WTC11 (cell line): Measurements from ENCODE around the gene PPP2R2C. TPM values are rescaled to one million over a fixed set of nuclear protein-coding genes. Genes with fewer than 3 reads are reported as not detected.

Source experiments
- ATAC-seq: fragments of 200-7000 bp; cut with Tn5 transposase; 2 replicates; pipeline ENCODE4 v1.10.0; 2021; ENCODE audit warnings: mild to moderate bottlenecking, moderate library complexity
- CTCF ChIA-PET: fragments of 300-600 bp; sonication (Branson Sonifier 250); formaldehyde crosslinking; loops from one replicate; lab custom pipeline; 2021; ENCODE audit warnings: antibody characterized with exemption; lab: Charles Lee
- POLR2A ChIA-PET: fragments of 350-600 bp; sonication (Branson Sonifier 250); formaldehyde crosslinking; loops from one replicate; lab custom pipeline; 2021; ENCODE audit warnings: antibody characterized with exemption; lab: Charles Lee
- DNase-seq: peaks from one replicate; pipeline ENCODE4 v3.0.0; 2021; ENCODE audit warnings: low spot score
- H3K27ac Mint-ChIP-seq: 2 replicates; pipeline ENCODE4 v1.8.0; 2021; ENCODE audit warnings: mixed read lengths
- H3K27me3 Mint-ChIP-seq: 2 replicates; pipeline ENCODE4 v1.8.0; 2021; ENCODE audit warnings: low read depth, mild to moderate bottlenecking, moderate library complexity, mixed read lengths
- H3K36me3 Mint-ChIP-seq: 2 replicates; pipeline ENCODE4 v1.8.0; 2021; ENCODE audit warnings: mixed read lengths
- H3K4me1 Mint-ChIP-seq: 2 replicates; pipeline ENCODE4 v1.8.0; 2022; ENCODE audit warnings: mixed read lengths
- H3K4me3 Mint-ChIP-seq: 2 replicates; pipeline ENCODE4 v1.8.0; 2021; ENCODE audit warnings: mild to moderate bottlenecking, moderate library complexity, mixed read lengths
- H3K9me3 Mint-ChIP-seq: 2 replicates; pipeline ENCODE4 v1.8.0; 2021; ENCODE audit warnings: mixed read lengths
- ARID4B ChIP-seq: sonication (generic); formaldehyde crosslinking; IDR thresholded peaks from 2 replicates; pipeline ENCODE4 v1.8.0; 2023; ENCODE audit warnings: missing genetic modification reagents, mild to moderate bottlenecking, borderline replicate concordance
- ESRRA ChIP-seq: sonication (generic); formaldehyde crosslinking; IDR thresholded peaks from 2 replicates; pipeline ENCODE4 v1.8.1; 2022; ENCODE audit warnings: mild to moderate bottlenecking, missing genetic modification reagents, borderline replicate concordance
- FOXP1 ChIP-seq: sonication (generic); formaldehyde crosslinking; IDR thresholded peaks from 2 replicates; pipeline ENCODE4 v1.8.0; 2022; ENCODE audit warnings: missing genetic modification reagents, mild to moderate bottlenecking, moderate library complexity, borderline replicate concordance
- GRHL2 ChIP-seq: fragments of 250-450 bp; sonication (Bioruptor Pico); IDR thresholded peaks from 2 replicates; pipeline ENCODE4 v1.8.0; 2022; ENCODE audit warnings: mild to moderate bottlenecking, moderate library complexity; ENCODE audit not compliant: insufficient replicate concordance, severe bottlenecking
- HMGA2 ChIP-seq: fragments of 250-450 bp; sonication (Bioruptor Pico); IDR thresholded peaks from 2 replicates; pipeline ENCODE4 v1.4.0; 2021; ENCODE audit warnings: mild to moderate bottlenecking, moderate library complexity
- MAX ChIP-seq: sonication (generic); formaldehyde crosslinking; IDR thresholded peaks from 2 replicates; pipeline ENCODE4 v1.8.0; 2022; ENCODE audit warnings: mild to moderate bottlenecking, missing genetic modification reagents
- MYBL2 ChIP-seq: sonication (generic); formaldehyde crosslinking; IDR thresholded peaks from 2 replicates; pipeline ENCODE4 v1.8.1; 2023; ENCODE audit warnings: mild to moderate bottlenecking, moderate library complexity, missing genetic modification reagents
- NFE2L1 ChIP-seq: sonication (generic); formaldehyde crosslinking; IDR thresholded peaks from 2 replicates; pipeline ENCODE4 v1.8.1; 2023; ENCODE audit warnings: missing genetic modification reagents
- NR3C1 ChIP-seq: sonication (generic); formaldehyde crosslinking; conservative IDR thresholded peaks from 2 replicates; pipeline ENCODE4 v1.8.1; 2023; ENCODE audit warnings: low read depth, mild to moderate bottlenecking, missing genetic modification reagents
- SP1 ChIP-seq: sonication (generic); formaldehyde crosslinking; conservative IDR thresholded peaks from 2 replicates; pipeline ENCODE4 v1.8.1; 2022; ENCODE audit warnings: missing genetic modification reagents
- TEAD1 ChIP-seq: sonication (generic); formaldehyde crosslinking; IDR thresholded peaks from 2 replicates; pipeline ENCODE4 v1.8.0; 2022; ENCODE audit warnings: mild to moderate bottlenecking, missing genetic modification reagents
- TP53 ChIP-seq: sonication (generic); formaldehyde crosslinking; IDR thresholded peaks from 2 replicates; pipeline ENCODE4 v1.8.1; 2023; ENCODE audit warnings: mild to moderate bottlenecking, missing genetic modification reagents
- USF1 ChIP-seq: sonication (generic); formaldehyde crosslinking; IDR thresholded peaks from 2 replicates; pipeline ENCODE4 v1.8.0; 2022; ENCODE audit warnings: mild to moderate bottlenecking, missing genetic modification reagents
- USF2 ChIP-seq: sonication (generic); formaldehyde crosslinking; IDR thresholded peaks from 2 replicates; pipeline ENCODE4 v1.8.1; 2023; ENCODE audit warnings: mild to moderate bottlenecking, missing genetic modification reagents, moderate library complexity
- ZNF219 ChIP-seq: sonication (generic); formaldehyde crosslinking; IDR thresholded peaks from 2 replicates; pipeline ENCODE4 v1.8.0; 2023; ENCODE audit warnings: missing genetic modification reagents, mild to moderate bottlenecking, borderline replicate concordance
- ZNF416 ChIP-seq: fragments of 250-450 bp; sonication (Bioruptor Pico); IDR thresholded peaks from 2 replicates; pipeline ENCODE4 v1.9.0; 2021; ENCODE audit warnings: mild to moderate bottlenecking, inconsistent platforms
- ZNF423 ChIP-seq: fragments of 250-450 bp; sonication (Bioruptor Pico); IDR thresholded peaks from 2 replicates; pipeline ENCODE4 v2.1.2; 2022; ENCODE audit warnings: mild to moderate bottlenecking, moderate library complexity
- total RNA-seq: library from RNA; stranded (reverse); gene quantifications from 3 replicates; pipeline ENCODE4 v1.2.3, GENCODE V29; 2021
- TF ChIP-seq, protein P1 (sequence below): sonication (generic); formaldehyde crosslinking; IDR thresholded peaks from 2 replicates; pipeline ENCODE4 v1.8.0; 2022; ENCODE audit warnings: mild to moderate bottlenecking, missing genetic modification reagents
- TF ChIP-seq, protein P2 (sequence below): fragments of 250-450 bp; sonication (Bioruptor Pico); IDR thresholded peaks from 2 replicates; pipeline ENCODE4 v1.9.0; 2021; ENCODE audit warnings: moderate library complexity, mild to moderate bottlenecking, inconsistent platforms, borderline replicate concordance
- TF ChIP-seq, protein P3 (sequence below): fragments of 250-450 bp; sonication (Bioruptor Pico); IDR thresholded peaks from 2 replicates; pipeline ENCODE4 v1.9.0; 2021; ENCODE audit warnings: mild to moderate bottlenecking, borderline replicate concordance

PPP2R2C gene
- total RNA-seq, 1 experiment from 2014 or later: 11.5 TPM

GRCh38 chr4:6454112-6454910 lies 18.1 kb downstream of the PPP2R2C start:
- POLR2A ChIA-PET: no interaction called here
- TF ChIP-seq ZNF423 (CRISPR knock-in tag) (no peak), TEAD1 (CRISPR knock-in tag) (no peak), ZNF416 (CRISPR knock-in tag) (no peak), FOXP1 (CRISPR knock-in tag) (no peak), TP53 (CRISPR knock-in tag) (no peak), ESRRA (CRISPR knock-in tag) (no peak), HMGA2 (CRISPR knock-in tag) (no peak), MAX (CRISPR knock-in tag) (no peak), NFE2L1 (CRISPR knock-in tag) (no peak), USF1 (CRISPR knock-in tag) (no peak), MYBL2 (CRISPR knock-in tag) (no peak), ZNF219 (CRISPR knock-in tag) (no peak), SP1 (CRISPR knock-in tag) (no peak), ARID4B (CRISPR knock-in tag) (no peak), NR3C1 (CRISPR knock-in tag) (no peak)
- TF ChIP-seq, protein P1, sequence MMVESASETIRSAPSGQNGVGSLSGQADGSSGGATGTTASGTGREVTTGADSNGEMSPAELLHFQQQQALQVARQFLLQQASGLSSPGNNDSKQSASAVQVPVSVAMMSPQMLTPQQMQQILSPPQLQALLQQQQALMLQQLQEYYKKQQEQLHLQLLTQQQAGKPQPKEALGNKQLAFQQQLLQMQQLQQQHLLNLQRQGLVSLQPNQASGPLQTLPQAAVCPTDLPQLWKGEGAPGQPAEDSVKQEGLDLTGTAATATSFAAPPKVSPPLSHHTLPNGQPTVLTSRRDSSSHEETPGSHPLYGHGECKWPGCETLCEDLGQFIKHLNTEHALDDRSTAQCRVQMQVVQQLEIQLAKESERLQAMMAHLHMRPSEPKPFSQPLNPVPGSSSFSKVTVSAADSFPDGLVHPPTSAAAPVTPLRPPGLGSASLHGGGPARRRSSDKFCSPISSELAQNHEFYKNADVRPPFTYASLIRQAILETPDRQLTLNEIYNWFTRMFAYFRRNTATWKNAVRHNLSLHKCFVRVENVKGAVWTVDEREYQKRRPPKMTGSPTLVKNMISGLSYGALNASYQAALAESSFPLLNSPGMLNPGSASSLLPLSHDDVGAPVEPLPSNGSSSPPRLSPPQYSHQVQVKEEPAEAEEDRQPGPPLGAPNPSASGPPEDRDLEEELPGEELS: no peak
- TF ChIP-seq, protein P2, sequence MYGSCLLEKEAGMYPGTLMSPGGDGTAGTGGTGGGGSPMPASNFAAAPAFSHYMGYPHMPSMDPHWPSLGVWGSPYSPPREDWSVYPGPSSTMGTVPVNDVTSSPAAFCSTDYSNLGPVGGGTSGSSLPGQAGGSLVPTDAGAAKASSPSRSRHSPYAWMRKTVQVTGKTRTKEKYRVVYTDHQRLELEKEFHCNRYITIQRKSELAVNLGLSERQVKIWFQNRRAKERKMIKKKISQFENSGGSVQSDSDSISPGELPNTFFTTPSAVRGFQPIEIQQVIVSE (CRISPR knock-in tag): no peak
- Mint-ChIP-seq H3K27ac (no peak overlapping the region), H3K4me3 (no peak overlapping the region), H3K36me3 (no peaks in the 10 kb centered on the region), H3K9me3 (peaks cover 3% of the 10 kb centered on the region; the same call in 1 of the 2 replicates), H3K4me1 (no peaks in the 10 kb centered on the region), H3K27me3 (no peaks in the 10 kb centered on the region)
- DNase-seq: no peak
- CTCF ChIA-PET: no interaction called here
- no peak for ATAC-seq

GRCh38 chr4:6453688-6453990 lies 18.8 kb downstream of the PPP2R2C start:
- no peak for ATAC-seq
- no peaks in the 10 kb centered on the region for H3K36me3 Mint-ChIP-seq
- H3K27me3 Mint-ChIP-seq: no peaks in the 10 kb centered on the region
- peaks cover 2% of the 10 kb centered on the region; the same call in 1 of the 2 replicates for H3K9me3 Mint-ChIP-seq
- H3K4me3 Mint-ChIP-seq: no peak overlapping the region
- ChIA-PET POLR2A (no interaction called here), CTCF (no interaction called here)
- no peak for DNase-seq
- H3K27ac Mint-ChIP-seq: no peak overlapping the region
- no peaks in the 10 kb centered on the region for H3K4me1 Mint-ChIP-seq
- TF ChIP-seq, protein P3, sequence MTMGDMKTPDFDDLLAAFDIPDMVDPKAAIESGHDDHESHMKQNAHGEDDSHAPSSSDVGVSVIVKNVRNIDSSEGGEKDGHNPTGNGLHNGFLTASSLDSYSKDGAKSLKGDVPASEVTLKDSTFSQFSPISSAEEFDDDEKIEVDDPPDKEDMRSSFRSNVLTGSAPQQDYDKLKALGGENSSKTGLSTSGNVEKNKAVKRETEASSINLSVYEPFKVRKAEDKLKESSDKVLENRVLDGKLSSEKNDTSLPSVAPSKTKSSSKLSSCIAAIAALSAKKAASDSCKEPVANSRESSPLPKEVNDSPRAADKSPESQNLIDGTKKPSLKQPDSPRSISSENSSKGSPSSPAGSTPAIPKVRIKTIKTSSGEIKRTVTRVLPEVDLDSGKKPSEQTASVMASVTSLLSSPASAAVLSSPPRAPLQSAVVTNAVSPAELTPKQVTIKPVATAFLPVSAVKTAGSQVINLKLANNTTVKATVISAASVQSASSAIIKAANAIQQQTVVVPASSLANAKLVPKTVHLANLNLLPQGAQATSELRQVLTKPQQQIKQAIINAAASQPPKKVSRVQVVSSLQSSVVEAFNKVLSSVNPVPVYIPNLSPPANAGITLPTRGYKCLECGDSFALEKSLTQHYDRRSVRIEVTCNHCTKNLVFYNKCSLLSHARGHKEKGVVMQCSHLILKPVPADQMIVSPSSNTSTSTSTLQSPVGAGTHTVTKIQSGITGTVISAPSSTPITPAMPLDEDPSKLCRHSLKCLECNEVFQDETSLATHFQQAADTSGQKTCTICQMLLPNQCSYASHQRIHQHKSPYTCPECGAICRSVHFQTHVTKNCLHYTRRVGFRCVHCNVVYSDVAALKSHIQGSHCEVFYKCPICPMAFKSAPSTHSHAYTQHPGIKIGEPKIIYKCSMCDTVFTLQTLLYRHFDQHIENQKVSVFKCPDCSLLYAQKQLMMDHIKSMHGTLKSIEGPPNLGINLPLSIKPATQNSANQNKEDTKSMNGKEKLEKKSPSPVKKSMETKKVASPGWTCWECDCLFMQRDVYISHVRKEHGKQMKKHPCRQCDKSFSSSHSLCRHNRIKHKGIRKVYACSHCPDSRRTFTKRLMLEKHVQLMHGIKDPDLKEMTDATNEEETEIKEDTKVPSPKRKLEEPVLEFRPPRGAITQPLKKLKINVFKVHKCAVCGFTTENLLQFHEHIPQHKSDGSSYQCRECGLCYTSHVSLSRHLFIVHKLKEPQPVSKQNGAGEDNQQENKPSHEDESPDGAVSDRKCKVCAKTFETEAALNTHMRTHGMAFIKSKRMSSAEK (CRISPR knock-in tag): no peak
- TF ChIP-seq GRHL2 (CRISPR knock-in tag) (no peak), USF2 (CRISPR knock-in tag) (no peak), HMGA2 (CRISPR knock-in tag) (no peak)
